HG03558 (cell line): ENCODE results near the gene CAD.
A peak's percentile ranks its signal among the peaks of the same experiment; 100 is the strongest.
"Not testable (repeated sequence)": the region's sequence is repeated elsewhere in the genome, so short reads cannot be mapped to it uniquely, and the experiment has no call there.

Source experiments
- ATAC-seq: cut with Tn5 transposase; IDR thresholded peaks from one replicate; pipeline ENCODE4 v1.9.1; 2021; ENCODE audit warnings: moderate number of reproducible peaks; ENCODE audit not compliant: unreplicated experiment; ENCODE audit errors: extremely low read depth

Gene CAD

GRCh38 chr2:27217173-27218121, at the start of gene CAD:
TSS of gene CAD (plus strand) at chr2:27217369. CDS start at chr2:27217552, 183 bp downstream.
- peak; percentile 66 for ATAC-seq

DNA sequence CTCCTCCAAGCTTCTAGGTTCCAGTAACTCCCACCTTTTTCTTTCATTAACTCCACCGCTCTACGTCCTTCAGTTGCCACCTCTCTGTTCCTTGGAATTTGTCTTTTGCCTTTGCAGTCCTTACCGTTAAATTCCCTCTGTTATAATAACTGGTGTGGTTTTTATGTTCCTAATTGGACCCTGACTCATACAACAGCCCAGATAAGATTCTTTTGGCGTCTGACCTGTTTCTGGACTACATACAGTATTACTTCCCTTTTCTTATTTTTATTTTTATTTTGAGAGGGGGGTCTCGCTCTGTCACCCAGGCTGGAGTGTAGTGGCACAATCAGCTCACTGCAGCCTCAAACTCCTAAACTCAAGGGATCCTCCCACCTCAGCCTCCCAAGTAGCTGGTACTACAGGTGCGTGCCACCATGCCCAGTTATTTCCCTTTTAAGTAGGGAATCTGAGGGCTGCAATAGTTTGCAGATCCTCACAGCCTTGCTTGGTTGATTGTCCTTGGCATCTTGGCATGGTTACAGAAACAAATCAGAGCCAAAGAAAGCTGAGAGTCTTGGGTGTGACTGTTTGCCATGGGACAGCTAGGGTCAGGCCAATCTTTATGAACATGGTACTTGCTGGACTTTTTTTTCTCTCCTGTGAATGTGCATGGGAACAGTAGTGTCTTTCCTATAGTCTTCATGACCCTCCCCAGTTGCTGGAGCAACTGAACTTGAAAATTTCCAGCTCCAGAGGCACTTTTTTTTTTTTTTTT, 46.4 kb upstream of the CAD start:
- ATAC-seq = no peak

DNA sequence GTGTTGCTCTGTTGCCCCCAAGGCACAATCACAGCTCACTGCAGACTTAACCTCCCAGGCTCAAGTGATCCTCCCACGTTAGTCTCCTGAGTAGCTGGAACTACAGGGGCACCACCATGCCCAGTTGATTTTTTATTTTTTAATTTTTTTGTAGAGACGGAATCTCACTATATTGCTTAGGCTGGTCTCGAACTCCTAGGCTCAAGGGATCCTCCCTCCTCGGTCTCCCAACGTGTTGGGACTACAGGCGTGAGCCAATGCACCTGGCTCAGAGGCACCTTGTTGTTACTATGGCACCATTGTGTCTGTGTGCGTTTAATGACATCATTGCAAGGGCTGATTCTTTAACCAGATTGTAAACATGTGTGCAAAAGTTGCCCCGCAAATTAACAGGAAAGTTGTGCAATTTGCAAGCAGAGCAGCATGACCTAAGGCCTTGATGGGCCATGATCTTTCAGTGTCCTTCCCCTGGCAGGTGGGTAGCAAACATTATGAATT, 45.8 kb upstream of the CAD start:
- no peak for ATAC-seq

DNA sequence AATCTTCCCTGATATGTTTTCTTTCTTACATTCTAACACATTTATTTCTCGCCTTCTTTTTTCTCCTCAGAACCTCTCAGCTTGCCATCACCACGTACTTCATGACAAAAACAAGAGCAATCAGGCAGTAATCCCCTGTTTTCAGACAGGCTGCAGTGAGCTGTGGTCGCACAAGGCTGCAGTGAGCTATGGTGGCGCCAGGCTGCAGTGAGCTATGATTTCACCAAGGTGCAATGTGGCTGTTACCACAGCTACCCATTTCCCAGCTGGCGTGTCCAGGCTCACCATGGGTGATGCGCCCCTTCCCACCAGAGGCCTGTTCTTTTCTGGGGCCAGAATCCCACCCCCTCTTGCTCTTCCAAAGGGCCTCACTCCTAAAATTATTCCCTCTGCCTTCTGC, 42.5 kb upstream of the CAD start:
- ATAC-seq = no peak

- no peak for ATAC-seq
These were observed 41.8 kb upstream of the CAD start for GRCh38 chr2:27175330-27175729.

DNA sequence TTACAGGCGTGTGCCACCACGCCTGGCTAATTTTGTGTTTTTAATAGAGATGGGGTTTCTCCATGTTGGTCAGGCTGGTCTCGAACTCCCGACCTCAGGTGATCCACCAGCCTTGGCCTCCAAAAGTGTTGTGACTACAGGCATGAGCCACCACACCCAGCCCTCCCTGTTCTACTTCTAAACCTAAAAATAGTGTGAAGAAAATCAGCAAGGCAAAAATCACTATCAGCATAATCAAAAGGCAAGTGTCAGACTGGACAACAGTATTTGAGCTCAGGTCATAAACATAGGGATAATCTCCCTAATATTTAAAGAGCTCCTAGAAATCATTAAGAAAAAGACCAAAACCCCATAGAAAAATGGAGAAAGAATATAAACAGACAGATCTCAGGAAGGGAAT, 41.4 kb upstream of the CAD start:
- ATAC-seq = not testable (repeated sequence)

DNA sequence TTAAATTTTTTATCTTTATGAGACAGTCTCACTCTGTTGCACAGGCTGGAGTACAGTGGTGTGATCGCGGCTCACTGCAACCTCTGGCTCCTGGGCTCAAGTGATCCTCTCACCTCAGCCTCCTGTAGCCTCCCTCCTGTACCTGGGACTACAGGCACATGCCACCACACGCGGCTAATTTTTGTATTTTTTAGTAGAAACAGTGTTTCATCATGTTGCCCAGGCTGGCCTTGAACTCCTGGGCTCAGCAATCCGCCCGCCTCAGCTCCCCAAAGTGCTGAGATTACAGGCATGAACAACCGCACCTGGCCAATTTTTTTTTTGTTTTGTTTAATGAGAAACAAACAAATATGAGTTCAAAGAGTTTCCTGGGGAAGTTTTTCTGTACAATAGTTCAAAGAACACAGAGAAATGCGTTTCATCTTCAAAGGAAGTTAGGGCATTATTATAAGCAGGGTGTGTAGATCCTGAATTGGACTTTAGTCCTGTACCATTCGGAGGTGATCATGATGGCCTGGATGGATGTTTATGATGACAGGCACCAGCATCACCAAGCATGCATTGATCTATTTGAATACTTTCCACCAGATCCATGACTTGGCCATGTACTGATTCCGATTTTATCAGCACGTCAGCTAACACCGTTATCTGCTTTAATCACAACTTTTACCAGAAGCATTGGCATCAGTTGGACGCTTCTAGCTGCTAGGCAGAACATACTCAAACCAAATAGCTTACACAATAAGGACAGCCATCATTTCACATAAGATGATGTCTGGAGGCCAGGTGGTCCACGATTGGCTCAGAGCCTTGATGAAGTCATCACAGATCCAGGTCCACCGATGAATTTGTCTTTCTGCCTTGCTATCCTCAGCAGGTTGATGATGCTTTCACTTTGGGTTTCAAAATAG, 39.5 kb upstream of the CAD start:
- ATAC-seq = no peak

GRCh38 chr2:27178469-27178868, 38.7 kb upstream of the CAD start:
- ATAC-seq = no peak

GRCh38 chr2:27179344-27180000, 37.7 kb upstream of the CAD start:
- no peak for ATAC-seq

- no peak for ATAC-seq
These were observed 34.8 kb upstream of the CAD start for GRCh38 chr2:27182346-27182745.

DNA sequence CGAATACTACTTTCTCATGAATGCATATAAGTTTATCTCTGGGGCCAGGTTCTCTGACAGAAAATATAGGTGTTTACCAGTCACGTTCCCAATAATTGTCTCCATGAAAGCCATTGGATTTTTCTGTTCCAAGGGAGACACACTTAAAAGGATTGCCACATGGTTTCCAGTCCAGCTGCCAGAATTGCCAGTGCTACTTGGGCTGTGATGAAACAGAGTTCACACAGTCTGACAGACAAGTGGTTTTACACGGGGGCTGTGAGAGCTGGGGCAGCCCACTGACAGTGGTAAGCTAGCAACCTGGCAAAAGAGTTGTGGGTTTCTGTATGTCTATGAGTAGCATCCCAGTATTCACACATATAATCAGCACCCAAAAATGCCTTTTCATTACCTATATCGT, 33.1 kb upstream of the CAD start:
- no peak for ATAC-seq

DNA sequence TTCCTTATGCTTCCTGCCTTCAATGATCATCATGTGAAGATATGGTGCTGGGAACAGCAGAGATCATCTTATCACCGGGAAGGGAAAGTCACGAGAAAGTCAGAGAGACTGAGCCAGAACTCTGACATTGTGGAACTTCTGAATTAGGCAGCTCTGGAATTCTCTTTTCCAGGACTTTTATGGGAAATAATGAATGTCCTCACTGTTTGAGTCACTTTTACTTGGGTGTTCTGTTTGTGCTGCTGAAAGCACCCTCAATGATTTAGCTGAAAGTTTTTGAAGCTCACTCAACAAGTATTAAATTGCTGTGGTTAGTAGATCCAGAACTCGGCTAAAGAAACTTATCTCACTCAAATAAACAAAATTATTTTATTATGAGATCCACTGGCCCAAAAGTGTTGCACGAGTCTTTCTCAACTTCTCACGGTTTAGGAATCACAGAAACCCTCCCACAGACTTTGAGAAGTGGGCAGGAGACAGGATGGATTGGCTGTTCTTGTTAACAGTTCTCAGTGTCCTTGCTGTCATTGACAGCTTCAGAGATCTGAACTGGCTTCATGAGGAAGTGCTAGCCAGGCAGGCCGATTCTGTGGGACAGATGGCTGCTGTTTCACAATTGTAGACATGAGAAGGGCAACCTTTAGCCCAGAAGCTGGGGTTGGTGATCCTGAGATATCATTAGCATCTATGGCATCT, 31.7 kb upstream of the CAD start:
- ATAC-seq = no peak

DNA sequence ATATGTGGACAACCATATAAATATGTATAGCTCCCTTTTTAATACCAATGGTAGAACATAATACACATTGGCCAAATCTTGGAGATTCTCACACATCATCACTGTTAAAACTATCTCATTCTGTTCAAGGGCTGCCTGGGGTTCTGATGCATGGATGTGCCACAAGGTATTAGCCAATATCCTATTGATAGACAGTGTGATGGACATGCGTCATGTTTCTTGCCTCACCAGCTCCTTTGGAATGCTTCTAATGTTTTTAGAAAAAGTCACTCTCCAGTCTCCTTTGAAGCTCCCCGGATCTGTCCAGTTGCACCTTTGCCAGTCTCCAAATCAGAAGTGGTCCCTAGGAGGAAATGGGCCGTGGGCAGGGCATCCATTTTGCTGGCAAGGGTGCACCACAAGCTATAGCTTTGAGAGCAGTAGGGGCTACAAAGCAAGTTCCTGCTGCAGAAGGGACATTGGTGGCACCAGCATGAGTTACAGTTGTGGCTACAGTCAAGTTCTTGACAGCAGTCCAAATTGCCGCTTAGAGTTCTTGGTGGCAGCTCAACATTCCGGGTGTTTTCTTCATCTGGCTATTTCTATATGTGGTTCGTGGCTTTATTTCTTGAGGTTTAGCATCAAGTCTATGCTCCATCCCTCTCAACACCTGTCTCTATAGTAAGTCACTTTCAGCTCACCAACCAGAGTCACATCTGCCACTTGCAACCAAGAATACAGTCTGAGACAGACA, 30.4 kb upstream of the CAD start:
- ATAC-seq = no peak

GRCh38 chr2:27189989-27190388, 27.2 kb upstream of the CAD start:
- ATAC-seq = no peak

DNA sequence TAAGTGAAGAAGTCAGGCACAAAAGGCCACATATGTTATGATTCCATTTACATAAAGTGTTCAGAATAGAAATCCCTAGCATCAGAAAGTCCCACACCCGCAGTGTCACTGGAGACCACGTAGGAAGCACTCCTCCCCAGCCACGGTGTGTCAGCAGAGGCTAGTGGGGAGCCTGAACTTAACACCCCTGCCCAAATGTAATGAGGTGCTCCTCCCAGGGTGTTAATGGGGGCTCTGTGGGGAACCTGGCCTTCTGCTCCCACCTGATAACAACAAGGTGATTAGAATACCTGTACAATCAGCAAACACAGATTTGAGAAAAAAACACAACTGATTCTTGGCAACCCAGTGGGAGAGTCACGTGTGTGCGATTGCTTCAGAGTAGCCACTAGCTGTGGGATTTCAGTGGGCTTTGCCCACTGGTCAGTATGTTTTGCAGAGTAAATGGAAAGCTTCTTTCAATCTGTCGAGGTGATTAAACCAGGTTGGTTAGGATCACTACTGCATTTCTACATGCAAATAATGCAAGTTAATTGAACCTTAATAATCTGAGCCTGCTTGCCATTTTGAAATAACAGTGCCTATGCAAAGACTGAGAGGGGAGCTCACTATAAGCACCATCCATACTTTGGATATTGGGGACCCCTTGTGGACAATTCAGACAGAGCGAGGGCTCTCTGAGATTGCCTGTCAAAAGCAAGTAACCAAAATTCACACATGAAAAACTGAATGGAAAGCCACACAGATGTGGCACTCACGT, 25.9 kb upstream of the CAD start:
- no peak for ATAC-seq

DNA sequence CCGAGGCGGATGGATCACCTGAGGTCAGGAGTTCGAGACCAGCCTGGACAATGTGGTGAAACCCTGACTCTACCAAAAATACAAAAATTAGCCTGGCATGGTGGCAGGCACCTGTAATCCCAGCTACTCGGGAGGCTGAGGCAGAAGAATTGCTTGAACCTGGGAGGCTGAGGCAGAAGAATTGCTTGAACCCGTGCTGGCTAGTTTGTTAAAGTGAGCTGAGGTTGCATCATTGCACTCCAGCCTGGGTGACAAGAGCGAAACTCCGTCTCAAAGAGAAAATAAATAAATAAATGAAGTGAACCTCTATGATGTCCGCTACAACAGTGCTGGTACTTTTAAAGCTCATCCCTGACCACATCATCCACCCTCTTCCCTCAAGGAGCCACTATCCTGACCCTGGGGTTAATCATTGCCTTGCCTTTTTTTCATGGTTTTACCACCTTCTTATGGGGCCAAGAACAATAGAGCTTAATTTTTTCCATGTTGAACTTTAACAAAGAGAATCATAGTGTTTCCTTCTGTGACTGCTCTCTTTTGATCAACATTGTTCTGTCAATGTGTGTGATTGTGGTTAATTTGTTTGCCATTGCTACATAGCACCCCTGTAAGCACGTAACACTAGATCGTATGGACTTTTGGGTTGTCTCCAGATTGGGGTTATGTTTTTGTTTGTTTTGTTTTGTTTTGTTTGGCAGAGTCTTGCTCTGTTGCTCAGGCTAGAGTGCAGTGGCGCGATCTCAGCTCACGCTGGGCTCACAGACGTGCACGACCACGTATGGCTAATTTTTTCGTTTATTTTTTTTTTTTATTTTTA, 22.4 kb upstream of the CAD start:
- ATAC-seq = no peak

GRCh38 chr2:27195799-27196198, 21.4 kb upstream of the CAD start:
- ATAC-seq = not testable (repeated sequence)
